Tibial nerve (tissue), 4 donors: ENCODE measurements around the gene PABPC1L. TPM values are rescaled to one million over a fixed set of nuclear protein-coding genes. Genes with fewer than 3 reads are reported as not detected.

ENCODE experiments used
- DNase-seq, 2 donors: peaks; one replicate each; pipeline ENCODE4 v3.0.0-alpha.2; 2019; ENCODE audit warnings: low spot score in 2 of 2
- H3K27ac ChIP-seq, 4 donors: fragments of 200-600 bp; sonication (generic) in 3 of 4; one replicate each; pipeline ENCODE4 v1.5.1; 2017 to 2019; ENCODE audit warnings: mild to moderate bottlenecking in 1 of 4
- H3K27me3 ChIP-seq, 2 donors: fragments of 200-600 bp; sonication (generic) in 1 of 2; one replicate each; pipeline versions ENCODE4 v1.5.1 to v1.6.0; 2017 to 2019
- H3K36me3 ChIP-seq, 3 donors: fragments of 200-600 bp; sonication (generic); one replicate each; pipeline ENCODE4 v1.5.1; 2018 to 2019
- H3K4me1 ChIP-seq, 4 donors: fragments of 200-600 bp; sonication (generic) in 3 of 4; one replicate each; pipeline ENCODE4 v1.5.1; 2017 to 2019
- H3K4me3 ChIP-seq, 4 donors: fragments of 200-600 bp; sonication (generic) in 3 of 4; one replicate each; pipeline ENCODE4 v1.5.1; 2017 to 2019; ENCODE audit warnings: mild to moderate bottlenecking in 1 of 4, moderate library complexity in 1 of 4
- H3K9me3 ChIP-seq, 4 donors: fragments of 200-600 bp; sonication (generic) in 3 of 4; one replicate each; pipeline ENCODE4 v1.5.1; 2017 to 2019
- CTCF ChIP-seq, 5 experiments: fragments of 200-600 bp in 3 of 5; fragments of 450-650 bp in 2 of 5; sonication (generic) in 3 of 5; IDR thresholded peaks; one replicate each; pipeline ENCODE4 v1.5.1; 2016 to 2019; ENCODE audit warnings: antibody characterized with exemption in 5 of 5, mild to moderate bottlenecking in 3 of 5, moderate library complexity in 2 of 5
- EP300 ChIP-seq, 2 donors: sonication (generic); formaldehyde crosslinking; IDR thresholded peaks; one replicate each; pipeline ENCODE4 v1.6.1; 2017; ENCODE audit warnings: antibody characterized with exemption in 2 of 2, mild to moderate bottlenecking in 1 of 2
- POLR2A ChIP-seq, 2 donors: fragments of 450-650 bp; IDR thresholded peaks; one replicate each; pipeline ENCODE4 v1.6.1; 2017; ENCODE audit warnings: antibody characterized with exemption in 2 of 2, mild to moderate bottlenecking in 2 of 2, moderate library complexity in 2 of 2
- WGBS, 2 donors: methylation state at CpG; one replicate each; pipeline ENCODE4 v1.1.5; 2018; 5-methylcytosine and 5-hydroxymethylcytosine counted together
- total RNA-seq, 4 donors: library from RNA; depleted of rRNA; stranded (reverse); fragments of >200 nt; gene quantifications; one replicate each; pipeline ENCODE4 v1.1.0, GENCODE V29; 2016

PABPC1L gene
- total RNA-seq, 4 donors from 2014 or later, result 11.8 to 27.9 (median 16.0) TPM

- H3K27me3 ChIP-seq, result no peaks in the 10 kb centered on the region
- no peak for TF ChIP-seq CTCF (IDR thresholded peaks at IDR 0.05)
- TF ChIP-seq POLR2A (IDR thresholded peaks at IDR 0.05), result no peak
- TF ChIP-seq EP300 (IDR thresholded peaks at IDR 0.05), result no peak
- 83 to 84% methylated on average over 7 of the region's 7 CpGs for WGBS, 2 donors
- no peak overlapping the region for H3K4me3 ChIP-seq
- H3K36me3 ChIP-seq, result peaks cover 0 to 97% (median 15%) of the 10 kb centered on the region in 3 donors
- no peak for DNase-seq
- H3K27ac ChIP-seq, result no peak overlapping the region
- no peaks in the 10 kb centered on the region for H3K4me1 ChIP-seq
- no peaks in the 10 kb centered on the region for H3K9me3 ChIP-seq
These were observed 31.3 kb downstream of the PABPC1L start for GRCh38 chr20:44941120-44941691.

DNA sequence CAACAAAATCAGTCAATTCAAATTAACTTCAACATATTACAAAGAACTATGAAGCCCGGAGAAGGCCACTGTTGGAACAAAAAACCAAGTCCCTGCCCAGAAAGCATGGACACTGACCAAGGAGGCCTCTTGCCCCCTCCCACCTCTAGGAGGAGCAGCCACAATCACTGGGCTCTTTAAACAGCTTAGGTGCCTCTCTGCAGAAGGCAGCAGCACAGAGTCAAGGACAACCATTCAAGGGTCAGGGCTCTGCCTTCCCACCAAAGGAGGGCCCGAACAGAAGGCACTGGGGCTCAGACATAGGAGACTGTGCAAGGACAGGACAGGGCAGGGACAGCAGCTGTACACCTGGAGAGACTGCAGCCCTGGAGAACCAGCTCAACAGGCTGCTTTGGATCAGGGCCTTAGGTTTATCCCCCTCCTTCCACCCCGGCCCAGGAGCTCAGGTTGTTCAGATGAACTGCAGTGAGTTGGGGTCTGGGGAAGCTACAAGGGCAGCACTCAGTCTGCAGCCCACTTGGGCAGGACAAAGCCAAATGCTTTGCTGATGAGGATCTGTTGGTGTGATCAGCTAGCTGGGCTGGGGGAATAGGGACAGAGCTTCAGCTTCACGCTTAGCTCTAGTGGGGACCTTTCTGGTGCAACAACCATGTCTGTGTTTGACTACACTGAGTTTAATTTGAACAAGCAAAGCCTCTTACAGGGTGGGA is 32.6 kb downstream of the PABPC1L start:
- no peak for DNase-seq
- peaks cover 0 to 97% (median 15%) of the 10 kb centered on the region in 3 donors for H3K36me3 ChIP-seq
- 72 to 79% methylated on average over 4 of the region's 4 CpGs for WGBS, 2 donors
- no peaks in the 10 kb centered on the region for H3K27me3 ChIP-seq
- H3K27ac ChIP-seq, result no peak overlapping the region
- no peak overlapping the region for H3K4me3 ChIP-seq
- H3K4me1 ChIP-seq, result no peaks in the 10 kb centered on the region
- no peaks in the 10 kb centered on the region for H3K9me3 ChIP-seq
- no peak for TF ChIP-seq CTCF (IDR thresholded peaks at IDR 0.05)
- TF ChIP-seq EP300 (IDR thresholded peaks at IDR 0.05), result no peak
- no peak for TF ChIP-seq POLR2A (IDR thresholded peaks at IDR 0.05)

DNA sequence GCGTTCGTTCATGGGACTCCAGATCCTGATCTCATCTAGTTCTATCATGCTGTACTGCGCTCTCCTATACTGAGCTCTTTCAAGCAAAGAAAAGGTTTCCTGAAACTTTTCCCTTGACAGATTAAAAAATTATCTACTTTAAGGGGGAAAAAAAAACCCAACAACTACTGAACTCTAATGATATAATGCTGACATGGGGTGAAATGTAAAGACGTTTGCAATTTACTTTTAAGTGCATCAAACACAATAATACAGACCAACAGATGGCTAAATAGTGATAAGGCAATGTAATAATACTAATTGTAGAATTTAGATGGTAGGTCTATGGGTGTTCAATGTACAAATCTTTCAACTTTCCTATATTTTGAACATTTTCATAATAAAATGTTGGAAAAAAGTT is 34.0 kb downstream of the PABPC1L start:
- peaks cover 0 to 100% (median 21%) of the 10 kb centered on the region in 3 donors for H3K36me3 ChIP-seq
- 84 to 90% methylated on average over 4 of the region's 4 CpGs for WGBS, 2 donors
- H3K4me3 ChIP-seq, result no peak overlapping the region

GRCh38 chr20:44945261-44945660 is 35.4 kb downstream of the PABPC1L start:
- no peak overlapping the region for H3K27ac ChIP-seq
- TF ChIP-seq EP300 (IDR thresholded peaks at IDR 0.05), result no peak
- no peak for TF ChIP-seq POLR2A (IDR thresholded peaks at IDR 0.05)
- TF ChIP-seq CTCF (IDR thresholded peaks at IDR 0.05), result no peak
- WGBS, 2 donors, result 84 to 87% methylated on average over 6 of the region's 6 CpGs
- H3K27me3 ChIP-seq, result no peaks in the 10 kb centered on the region
- H3K9me3 ChIP-seq, result no peaks in the 10 kb centered on the region
- no peak for DNase-seq
- no peaks in the 10 kb centered on the region for H3K4me1 ChIP-seq
- H3K36me3 ChIP-seq, result peaks cover 0 to 100% (median 21%) of the 10 kb centered on the region in 3 donors
- no peak overlapping the region for H3K4me3 ChIP-seq

More for the DNA sequence above, 34.0 kb downstream of the PABPC1L start:
- no peaks in the 10 kb centered on the region for H3K27me3 ChIP-seq
- TF ChIP-seq POLR2A (IDR thresholded peaks at IDR 0.05), result no peak
- no peak for TF ChIP-seq CTCF (IDR thresholded peaks at IDR 0.05)
- no peak for TF ChIP-seq EP300 (IDR thresholded peaks at IDR 0.05)
- no peaks in the 10 kb centered on the region for H3K4me1 ChIP-seq
- H3K9me3 ChIP-seq, result no peaks in the 10 kb centered on the region
- H3K27ac ChIP-seq, result no peak overlapping the region
- no peak for DNase-seq

GRCh38 chr20:44946271-44946852 is 36.5 kb downstream of the PABPC1L start:
- Histone ChIP-seq H3K27ac (no peak overlapping the region), H3K27me3 (no peaks in the 10 kb centered on the region), H3K36me3 (peaks cover 0 to 100% (median 21%) of the 10 kb centered on the region in 3 donors), H3K9me3 (no peaks in the 10 kb centered on the region), H3K4me1 (no peaks in the 10 kb centered on the region), H3K4me3 (no peak overlapping the region)
- 77 to 84% methylated on average over 2 of the region's 2 CpGs for WGBS, 2 donors
- DNase-seq, result no peak
- TF ChIP-seq CTCF (IDR thresholded peaks at IDR 0.05), result no peak
- no peak for TF ChIP-seq EP300 (IDR thresholded peaks at IDR 0.05)
- no peak for TF ChIP-seq POLR2A (IDR thresholded peaks at IDR 0.05)
